DOHH2 (cell line): ENCODE measurements around the gene NCAPG2.

Experiments used
- EZH2phosphoT487 ChIP-seq: fragments of 200-600 bp; sonication (generic); IDR thresholded peaks from 2 replicates; pipeline ENCODE4 v1.6.1; 2017; ENCODE audit warnings: borderline replicate concordance, mild to moderate bottlenecking, antibody characterized with exemption, low read length, moderate library complexity, mixed read lengths
- TF ChIP-seq, protein P1 (sequence below): fragments of 200-600 bp; sonication (generic); IDR thresholded peaks from one replicate; pipeline ENCODE4 v1.5.1; 2014; ENCODE audit warnings: antibody characterized with exemption, mild to moderate bottlenecking, low read depth, low read length; ENCODE audit not compliant: poor library complexity, severe bottlenecking

DNA sequence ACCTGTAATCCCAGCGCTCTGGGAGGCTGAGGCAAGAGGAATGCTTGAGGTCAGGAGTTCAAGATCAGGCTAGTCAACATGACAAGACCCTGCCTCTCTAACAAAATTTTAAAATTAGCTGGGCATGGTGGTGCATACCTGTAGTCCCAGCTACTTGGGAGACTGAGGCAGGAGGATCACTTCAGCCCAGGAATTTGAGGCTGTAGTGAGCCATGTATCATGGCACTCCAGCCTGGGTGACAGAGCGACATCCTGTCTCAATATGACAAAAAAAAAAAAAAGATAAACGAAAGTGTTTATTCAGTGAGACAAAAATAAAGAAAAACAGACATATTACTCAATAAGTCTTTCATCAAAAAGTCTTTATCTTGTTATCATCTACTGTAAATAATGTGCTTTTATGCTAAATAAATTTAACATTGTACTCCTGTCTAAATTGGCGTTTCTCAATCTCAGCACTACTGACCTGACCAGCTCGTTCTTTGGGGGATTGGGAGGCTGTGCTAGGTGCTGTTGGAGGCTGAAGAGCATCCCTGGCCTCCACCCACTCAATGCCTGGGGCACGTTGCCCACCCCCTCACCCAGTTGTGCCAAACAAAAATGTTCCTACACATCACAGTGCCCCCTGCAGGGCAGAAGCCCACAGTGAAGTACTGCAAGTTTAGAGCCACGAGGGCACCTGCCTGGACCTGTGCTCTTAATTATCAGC lies 57.7 kb downstream of the NCAPG2 start:
- TF ChIP-seq, protein P1, sequence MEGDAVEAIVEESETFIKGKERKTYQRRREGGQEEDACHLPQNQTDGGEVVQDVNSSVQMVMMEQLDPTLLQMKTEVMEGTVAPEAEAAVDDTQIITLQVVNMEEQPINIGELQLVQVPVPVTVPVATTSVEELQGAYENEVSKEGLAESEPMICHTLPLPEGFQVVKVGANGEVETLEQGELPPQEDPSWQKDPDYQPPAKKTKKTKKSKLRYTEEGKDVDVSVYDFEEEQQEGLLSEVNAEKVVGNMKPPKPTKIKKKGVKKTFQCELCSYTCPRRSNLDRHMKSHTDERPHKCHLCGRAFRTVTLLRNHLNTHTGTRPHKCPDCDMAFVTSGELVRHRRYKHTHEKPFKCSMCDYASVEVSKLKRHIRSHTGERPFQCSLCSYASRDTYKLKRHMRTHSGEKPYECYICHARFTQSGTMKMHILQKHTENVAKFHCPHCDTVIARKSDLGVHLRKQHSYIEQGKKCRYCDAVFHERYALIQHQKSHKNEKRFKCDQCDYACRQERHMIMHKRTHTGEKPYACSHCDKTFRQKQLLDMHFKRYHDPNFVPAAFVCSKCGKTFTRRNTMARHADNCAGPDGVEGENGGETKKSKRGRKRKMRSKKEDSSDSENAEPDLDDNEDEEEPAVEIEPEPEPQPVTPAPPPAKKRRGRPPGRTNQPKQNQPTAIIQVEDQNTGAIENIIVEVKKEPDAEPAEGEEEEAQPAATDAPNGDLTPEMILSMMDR: peak; percentile 99
- TF ChIP-seq EZH2phosphoT487: no peak
